Suprapubic skin (tissue), 4 donors: ENCODE measurements around the gene RPH3AL.

Source experiments
- EP300 ChIP-seq: sonication (generic); formaldehyde crosslinking; IDR thresholded peaks from one replicate; pipeline ENCODE4 v1.6.1; 2017; ENCODE audit warnings: antibody characterized with exemption
- POLR2A ChIP-seq, 2 donors: fragments of 450-650 bp; IDR thresholded peaks; one replicate each; pipeline ENCODE4 v1.6.1; 2017; ENCODE audit warnings: antibody characterized with exemption in 2 of 2, mild to moderate bottlenecking in 2 of 2, moderate library complexity in 2 of 2
- POLR2AphosphoS5 ChIP-seq, 3 donors: sonication (generic); formaldehyde crosslinking; IDR thresholded peaks; one replicate each; pipeline ENCODE4 v1.6.1; 2017; ENCODE audit warnings: antibody characterized with exemption in 3 of 3
- TF ChIP-seq, protein P1 (sequence below), 2 donors: fragments of 200-600 bp in 1 of 2; fragments of 450-650 bp in 1 of 2; sonication (generic) in 1 of 2; IDR thresholded peaks; one replicate each; pipeline ENCODE4 v1.5.1; 2016 to 2019; ENCODE audit warnings: antibody characterized with exemption in 2 of 2, mild to moderate bottlenecking in 1 of 2, moderate library complexity in 1 of 2

DNA sequence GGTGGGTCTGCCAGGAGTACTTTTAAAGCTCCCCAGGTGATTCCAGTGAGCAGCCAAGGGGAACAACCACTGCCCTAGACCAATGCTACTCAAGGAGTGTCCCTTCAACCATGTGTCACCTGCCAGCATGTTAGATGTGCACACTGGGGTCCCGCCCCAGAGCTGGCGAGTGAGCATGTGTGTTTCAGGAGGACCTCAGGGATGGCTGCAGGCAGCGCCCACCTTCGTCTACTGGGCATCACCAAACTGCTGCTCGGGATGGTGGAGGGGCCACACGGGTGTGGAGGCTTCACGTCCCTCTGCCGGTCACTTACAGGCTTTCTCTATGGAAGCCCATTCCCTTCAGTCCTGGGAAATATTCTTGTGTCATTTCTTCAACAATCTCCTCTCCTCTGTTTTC, 142.2 kb downstream of the RPH3AL start:
- TF ChIP-seq, protein P1, sequence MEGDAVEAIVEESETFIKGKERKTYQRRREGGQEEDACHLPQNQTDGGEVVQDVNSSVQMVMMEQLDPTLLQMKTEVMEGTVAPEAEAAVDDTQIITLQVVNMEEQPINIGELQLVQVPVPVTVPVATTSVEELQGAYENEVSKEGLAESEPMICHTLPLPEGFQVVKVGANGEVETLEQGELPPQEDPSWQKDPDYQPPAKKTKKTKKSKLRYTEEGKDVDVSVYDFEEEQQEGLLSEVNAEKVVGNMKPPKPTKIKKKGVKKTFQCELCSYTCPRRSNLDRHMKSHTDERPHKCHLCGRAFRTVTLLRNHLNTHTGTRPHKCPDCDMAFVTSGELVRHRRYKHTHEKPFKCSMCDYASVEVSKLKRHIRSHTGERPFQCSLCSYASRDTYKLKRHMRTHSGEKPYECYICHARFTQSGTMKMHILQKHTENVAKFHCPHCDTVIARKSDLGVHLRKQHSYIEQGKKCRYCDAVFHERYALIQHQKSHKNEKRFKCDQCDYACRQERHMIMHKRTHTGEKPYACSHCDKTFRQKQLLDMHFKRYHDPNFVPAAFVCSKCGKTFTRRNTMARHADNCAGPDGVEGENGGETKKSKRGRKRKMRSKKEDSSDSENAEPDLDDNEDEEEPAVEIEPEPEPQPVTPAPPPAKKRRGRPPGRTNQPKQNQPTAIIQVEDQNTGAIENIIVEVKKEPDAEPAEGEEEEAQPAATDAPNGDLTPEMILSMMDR (IDR thresholded peaks at IDR 0.05): no peak
- TF ChIP-seq EP300 (no peak), POLR2A (IDR thresholded peaks at IDR 0.05) (no peak), POLR2AphosphoS5 (IDR thresholded peaks at IDR 0.05) (no peak)
